Fibroblast of lung (primary cell): ENCODE results near the gene NTN4.

Experiments used
- CTCF ChIP-seq, 2 donors: IDR thresholded peaks in 1 of 2; conservative IDR thresholded peaks in 1 of 2; 1 replicate in 1 of 2; 2 replicates in 1 of 2; pipeline ENCODE4 v1.5.1; 2011 to 2012; ENCODE audit warnings: low read length in 2 of 2, control low read depth in 1 of 2, inconsistent platforms in 1 of 2, low read depth in 1 of 2, mild to moderate bottlenecking in 1 of 2
- EZH2 ChIP-seq: IDR thresholded peaks from 2 replicates; pipeline ENCODE4 v1.5.1; 2012; ENCODE audit warnings: low read length, control low read depth, mild to moderate bottlenecking; ENCODE audit errors: missing control alignments

GRCh38 chr12:95730457-95730856 lies 60.1 kb downstream of the NTN4 start:
- no peak for TF ChIP-seq CTCF (conservative IDR thresholded peaks at IDR 0.05 in 1 of 2, IDR thresholded peaks at IDR 0.05 in 1 of 2; ENCODE audit: low read depth in 1 of 2, low read length in 2 of 2)
- TF ChIP-seq EZH2 = no peak
